HG02840 (cell line): ENCODE measurements around the gene MAP7.

Experiments used
- ATAC-seq: cut with Tn5 transposase; IDR thresholded peaks from one replicate; pipeline ENCODE4 v1.9.1; 2021; ENCODE audit warnings: mild to moderate bottlenecking, moderate library complexity, moderate number of reproducible peaks; ENCODE audit not compliant: unreplicated experiment, low FRiP score

MAP7 gene

DNA sequence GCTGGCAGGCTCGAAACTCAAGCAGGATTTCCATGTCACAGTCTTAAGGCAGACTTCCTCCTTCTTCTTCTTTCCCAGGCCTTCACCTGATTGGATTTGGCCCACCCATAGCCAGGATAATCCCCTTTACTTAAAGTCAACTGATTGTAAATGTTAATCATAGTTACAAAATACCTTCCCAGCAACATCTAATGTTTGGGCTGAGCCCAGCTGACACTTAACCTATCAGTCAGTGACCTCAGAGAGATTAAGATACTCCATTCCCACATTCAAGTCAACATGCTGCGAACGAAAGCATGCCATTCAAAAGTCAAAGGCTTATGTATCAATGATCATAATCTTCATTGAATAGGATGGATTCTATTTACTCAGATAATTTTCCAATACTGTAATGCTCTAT lies 16.0 kb downstream of the MAP7 start:
- no peak for ATAC-seq

DNA sequence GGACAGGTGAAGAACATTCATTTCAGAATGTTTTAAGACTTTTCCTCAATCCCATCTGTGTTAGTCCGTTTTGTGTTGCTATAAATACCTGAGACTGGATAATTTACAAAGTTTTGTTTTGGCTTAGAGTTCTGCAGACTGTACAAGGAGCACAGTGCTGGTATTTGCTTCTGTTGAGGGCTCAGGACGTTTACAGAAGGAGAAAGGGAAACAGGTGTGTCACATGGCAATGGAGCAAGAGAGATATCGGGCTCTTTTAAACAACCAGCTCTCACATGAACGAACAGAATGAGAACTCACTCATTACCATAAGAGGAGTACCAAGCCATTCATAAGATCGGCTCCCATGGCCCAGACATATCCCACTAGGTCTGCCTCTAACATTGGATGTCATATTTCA lies 16.7 kb downstream of the MAP7 start:
- no peak for ATAC-seq

DNA sequence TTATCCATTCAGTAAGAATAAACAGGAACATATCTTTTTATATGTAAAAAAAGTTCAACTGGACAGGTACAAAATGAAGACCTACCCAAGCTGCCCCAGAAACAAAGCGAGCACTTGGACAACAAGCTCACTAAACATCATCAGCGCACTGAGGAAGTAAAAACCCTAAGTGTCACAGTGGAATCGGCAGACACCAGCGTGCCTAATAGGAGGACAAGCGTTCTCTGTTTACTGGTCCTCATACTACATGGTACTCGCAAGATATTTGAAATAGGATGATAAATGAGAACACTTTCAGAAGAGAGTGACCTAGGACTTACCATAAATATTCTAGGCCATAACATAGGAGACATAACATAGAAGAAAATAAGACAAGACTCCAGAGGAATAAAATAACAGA lies 18.2 kb downstream of the MAP7 start:
- ATAC-seq = no peak

DNA sequence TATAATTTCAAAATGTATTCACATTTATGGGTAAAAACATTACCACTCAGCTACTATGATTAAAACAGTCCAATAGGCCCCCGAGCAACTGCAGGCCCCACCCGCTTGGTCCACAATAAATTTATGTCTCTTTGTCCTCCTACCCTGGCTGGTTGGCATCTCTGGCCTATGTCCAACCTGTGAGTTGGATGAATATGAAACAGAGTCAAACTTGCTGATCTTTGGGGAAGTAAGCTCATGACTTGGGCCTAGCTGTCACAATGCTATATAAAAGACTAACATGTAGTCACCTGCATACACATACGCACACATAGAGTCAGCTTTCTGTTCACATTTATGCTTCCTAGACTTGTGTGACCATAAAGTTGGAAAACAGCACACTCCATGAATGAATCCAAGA lies 20.5 kb downstream of the MAP7 start:
- ATAC-seq = no peak

DNA sequence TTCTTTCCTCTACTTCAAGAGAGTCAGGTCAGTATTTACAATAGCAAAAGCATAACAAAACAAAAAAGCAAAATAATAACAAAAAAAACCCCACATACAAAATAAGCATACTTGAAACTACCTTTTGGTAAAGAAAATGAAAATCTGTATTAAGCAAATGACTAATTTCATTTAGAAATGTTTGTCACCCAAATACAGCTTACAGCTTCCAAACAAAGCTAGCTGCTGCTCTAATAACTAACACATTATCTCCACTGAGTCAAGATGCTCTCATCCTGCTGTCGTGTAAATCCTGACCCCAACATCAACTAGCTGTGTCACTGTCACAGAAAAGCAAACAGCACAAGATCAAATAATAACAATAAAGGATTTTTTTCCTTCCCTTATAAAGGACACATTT lies 21.7 kb downstream of the MAP7 start:
- no peak for ATAC-seq

DNA sequence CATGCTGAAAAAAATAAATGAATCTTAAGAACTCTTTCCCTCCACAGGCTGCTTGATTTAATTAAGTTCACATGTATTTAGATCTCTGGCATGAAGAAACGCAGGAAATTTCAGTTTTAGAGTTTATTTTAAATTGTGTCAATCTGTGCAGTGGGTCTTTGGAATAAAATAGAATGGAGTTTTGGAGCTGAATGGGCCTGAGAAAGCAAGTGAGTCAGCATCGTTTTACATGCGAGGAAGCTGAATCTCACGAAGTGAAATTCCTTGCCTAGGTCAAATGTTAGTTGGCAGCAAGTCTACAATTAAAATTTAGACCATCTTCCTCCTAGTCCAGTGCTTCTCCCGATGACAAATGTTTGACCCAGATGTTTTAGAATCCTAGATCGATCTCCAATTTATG lies 22.4 kb downstream of the MAP7 start:
- ATAC-seq = no peak

DNA sequence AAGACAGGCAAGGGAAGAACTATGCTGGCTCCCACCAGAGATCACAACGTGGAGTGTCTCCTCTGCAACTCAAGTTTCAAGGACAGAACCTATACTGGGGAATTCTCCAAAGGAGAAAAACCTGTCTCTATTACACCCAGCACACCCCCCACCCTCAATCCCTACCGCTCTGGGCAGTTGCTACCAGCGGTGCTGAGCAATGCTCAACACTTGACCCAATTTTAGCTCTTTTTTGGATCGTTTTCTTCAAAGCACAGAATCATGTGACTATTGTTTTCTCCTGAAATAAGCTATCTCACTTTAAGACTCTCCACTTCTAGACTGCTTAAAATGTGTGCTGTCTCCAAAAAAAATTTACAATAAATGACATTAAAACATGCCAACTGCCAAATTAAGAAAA lies 23.3 kb downstream of the MAP7 start:
- no peak for ATAC-seq

DNA sequence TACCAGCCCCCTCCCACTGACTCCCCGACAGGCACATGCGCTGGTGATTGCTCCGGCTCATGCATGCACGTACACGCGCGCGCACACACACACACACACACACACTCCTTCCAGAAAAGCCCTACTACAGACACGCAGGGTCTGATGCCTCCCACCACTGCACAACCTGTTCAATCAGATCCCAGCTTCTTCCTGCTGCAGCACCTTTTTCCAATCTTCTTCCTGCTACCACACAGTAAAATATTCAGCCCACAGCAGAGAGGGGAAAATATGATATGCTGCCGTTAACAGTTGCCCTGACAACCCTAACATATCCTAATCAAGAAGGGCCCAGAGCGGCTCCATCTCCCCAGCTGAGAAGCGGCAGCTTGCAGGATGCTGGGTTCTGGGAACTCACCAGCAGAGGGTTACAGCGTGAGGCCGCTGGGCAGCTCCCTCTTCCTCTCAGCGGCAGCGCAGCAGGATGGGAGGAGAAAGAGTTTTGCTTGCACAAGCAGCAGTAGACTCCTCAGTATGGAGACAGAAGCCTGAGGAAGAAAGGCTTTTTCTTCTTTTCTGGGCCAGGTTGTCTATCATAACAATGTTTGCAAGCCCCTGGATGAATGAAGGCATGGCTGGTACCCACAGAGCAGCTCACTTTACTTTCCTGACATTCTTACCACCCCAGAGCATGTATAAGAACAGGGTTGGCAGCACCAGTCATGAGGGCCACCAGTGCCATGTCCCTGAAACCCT lies 23.9 kb downstream of the MAP7 start:
- ATAC-seq = no peak

DNA sequence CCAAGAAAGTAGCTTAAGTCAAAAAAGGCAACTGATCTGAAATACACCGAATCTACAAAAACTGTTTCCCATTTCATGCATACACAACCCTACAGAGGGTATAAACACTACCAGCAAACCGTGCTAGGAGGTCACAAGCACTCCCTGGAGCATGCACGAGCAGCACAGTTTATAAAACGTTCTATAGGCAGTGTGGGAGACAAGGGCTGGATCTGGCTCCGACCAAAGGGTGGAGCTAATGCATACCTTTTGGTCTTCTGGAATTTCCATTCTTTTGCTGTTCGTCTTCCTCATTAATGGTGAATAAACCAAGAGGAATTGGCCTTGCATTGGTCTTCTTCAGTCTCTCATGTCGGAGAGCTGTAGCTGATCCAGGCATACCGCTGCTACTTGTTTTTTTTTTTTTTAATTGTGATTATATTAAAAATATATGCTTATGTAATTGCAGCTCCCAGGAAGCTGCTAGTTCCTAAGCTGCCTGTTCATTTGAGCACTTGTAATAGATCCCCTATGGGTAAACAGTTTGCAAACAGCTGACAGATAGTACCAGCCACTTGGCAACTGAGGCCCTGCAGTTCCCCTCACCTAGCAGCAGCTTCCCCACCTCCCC lies 24.5 kb downstream of the MAP7 start:
- no peak for ATAC-seq

DNA sequence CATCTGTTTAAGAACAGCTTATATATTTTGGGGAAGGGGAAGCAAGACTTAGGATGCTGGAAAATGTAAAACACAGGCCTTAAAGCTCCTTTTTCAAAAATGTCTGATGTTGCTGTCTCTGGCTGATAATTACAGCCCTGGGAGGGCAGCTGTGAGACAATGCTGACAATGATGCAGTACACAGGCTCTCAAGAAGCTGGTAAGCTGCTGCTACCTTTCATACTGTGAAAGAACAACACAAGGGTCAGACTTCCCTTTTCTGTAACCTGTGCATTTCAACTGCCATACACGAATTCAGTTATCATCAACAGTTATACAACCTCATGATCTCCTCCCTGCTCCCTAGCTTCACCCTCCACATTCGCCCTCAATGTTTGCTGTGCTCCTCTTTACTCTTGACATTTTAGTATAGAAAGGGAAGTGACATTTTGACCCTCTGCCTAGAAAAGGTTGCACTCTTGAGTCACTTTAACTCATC lies 25.2 kb downstream of the MAP7 start:
- ATAC-seq = no peak

DNA sequence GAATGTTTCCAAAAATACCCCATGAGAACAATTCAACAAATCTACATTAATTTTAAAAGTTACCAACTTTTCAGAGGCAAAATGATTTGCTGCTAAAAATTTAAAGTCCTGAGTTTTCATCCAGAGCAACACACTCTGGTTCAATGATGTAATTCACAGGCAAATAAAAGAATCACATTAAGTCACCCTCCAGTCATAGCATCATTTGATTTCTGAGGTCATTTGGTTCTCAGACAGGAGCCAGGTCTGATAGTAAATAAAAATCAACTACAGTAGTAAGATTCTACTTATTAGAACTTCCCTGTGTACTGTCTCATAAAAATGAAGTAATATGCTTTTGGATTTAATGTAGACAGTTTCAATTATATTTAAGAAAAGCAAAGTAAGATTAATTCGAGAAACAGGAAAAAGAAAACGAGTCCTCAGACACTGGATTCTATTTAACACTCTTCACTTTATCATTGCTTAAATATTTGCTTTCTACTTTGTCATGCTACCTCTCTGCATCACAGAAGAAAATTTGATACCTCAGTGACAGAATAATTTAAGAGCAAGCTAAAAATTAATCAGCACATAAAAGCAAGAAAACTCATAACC lies 25.8 kb downstream of the MAP7 start:
- no peak for ATAC-seq

DNA sequence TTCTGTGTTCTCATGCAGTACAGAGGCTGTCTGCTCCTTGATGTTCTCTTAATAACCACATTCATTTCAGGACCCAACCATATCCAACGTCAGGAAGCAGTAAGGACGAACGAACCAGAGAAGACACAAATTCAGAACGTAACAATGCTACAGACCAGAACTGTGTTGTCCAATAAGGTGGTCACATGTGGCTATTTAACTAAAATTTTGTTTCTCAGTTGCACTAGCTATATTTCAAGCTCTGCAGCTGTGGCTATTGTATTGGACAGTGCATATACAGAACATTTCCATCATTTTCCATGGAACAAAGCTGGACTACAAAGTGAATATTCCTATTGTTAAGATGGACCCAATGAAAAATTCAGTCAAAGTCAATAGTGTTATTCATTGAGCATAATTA lies 27.0 kb downstream of the MAP7 start:
- no peak for ATAC-seq

DNA sequence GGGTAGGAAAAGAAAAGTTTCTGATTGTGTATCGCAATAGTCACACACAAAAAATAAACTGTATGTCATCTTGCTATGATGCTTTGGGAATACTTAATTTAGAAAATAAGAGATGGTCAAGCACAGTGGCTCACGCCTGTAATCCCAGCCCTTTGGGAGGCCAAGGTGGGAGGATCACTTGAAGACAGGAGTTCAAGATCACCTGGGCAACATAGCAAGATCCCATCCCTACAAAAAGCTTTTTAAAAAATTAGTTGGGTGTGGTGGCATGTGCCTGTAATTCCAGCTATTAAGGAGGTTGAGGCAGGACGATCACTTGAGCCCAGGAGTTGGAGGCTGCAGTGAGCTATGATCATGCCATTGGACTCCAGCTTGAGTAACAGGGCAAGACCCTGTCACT lies 27.6 kb downstream of the MAP7 start:
- ATAC-seq = no peak

DNA sequence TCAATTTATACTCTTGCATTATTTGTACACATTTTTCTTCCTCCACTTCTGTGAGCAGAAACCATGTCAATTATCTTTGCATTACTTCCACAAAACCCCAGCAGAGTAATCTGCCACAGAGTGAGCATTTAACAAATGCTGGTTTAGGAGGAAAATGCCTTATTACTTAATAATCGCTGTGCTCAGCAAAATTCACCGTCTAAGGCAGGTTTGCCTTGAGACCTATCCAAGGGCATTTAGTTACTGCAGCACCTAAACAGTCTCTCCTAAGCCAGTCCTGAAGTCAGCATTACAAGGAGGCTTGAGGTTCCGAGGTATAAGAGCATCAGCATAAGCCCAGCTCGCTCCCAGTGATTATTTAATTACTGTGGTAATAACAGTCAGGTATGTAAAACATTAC lies 28.3 kb downstream of the MAP7 start:
- ATAC-seq = no peak

DNA sequence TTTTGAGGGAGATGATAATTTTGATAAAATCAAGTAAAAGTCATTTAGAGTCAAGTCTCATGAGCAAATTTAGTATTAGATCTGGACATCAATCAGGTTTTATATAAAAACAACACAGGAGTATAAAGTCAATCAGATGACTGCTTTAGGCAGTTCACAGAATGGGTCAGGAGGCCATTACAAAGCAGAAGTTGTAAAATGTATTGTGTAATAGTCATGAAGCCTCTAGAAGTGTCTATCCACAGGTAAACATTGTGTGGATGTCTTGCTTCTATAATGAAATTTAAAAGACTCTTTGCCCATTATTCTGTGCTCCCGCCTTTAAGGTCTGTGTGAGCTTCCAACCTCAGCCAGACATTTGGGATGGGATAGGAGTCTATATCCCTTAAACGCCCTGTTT lies 28.8 kb downstream of the MAP7 start:
- ATAC-seq = no peak

DNA sequence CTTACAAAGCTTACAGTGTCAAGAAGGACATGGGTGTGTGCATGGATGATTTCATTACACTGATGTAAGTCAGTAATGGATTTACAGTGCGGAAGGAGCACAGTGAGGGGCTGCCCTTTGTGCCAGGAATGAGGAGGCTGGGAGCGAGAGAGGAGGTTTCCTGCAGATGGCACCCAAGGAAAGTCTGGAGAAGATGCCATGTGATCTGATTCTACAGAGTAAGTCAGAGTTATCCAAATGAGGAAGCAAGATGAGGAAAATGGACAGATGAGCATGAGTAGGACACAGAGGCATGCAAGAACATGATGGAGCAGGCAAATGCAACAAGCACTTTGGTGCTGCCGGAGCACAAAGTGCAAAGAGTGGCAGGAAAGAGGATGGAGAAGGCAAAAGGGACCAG lies 29.7 kb downstream of the MAP7 start:
- no peak for ATAC-seq

DNA sequence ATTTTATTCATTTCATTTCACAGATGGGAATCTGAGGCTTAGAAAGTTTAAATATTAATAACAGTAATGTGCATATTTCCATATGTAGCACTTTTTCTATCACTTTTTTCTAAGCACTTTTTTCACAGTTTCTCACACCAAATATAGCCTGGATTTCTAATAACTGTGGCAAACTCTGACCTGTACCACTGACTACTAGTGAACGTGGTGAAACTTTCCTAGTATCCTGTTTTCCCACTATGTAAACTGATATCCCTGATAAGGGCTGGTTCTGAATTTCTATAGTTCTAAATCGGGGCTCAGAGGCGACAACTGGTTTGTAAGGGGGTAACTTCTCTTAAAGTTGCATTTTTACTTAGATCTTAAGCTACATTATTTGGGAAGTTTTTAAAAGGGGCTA lies 32.6 kb downstream of the MAP7 start:
- ATAC-seq = no peak

DNA sequence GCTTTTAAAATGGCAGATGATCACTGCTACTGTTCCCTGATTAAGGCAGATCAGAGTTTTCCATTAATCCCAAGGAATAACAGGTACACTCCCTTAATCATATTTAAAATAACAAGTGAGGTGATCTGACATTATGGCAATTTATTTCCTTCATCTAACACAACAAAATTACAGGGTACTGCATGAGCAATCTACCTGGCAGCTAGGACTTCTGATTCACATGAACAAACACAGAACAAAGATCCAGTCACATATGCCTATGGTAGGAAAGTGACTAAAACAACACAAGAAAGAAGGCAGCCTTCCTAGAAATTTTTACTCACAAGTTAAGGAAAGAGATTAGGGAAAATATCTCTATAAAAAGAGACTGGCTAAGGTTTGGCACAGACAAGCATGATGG lies 33.2 kb downstream of the MAP7 start:
- no peak for ATAC-seq

DNA sequence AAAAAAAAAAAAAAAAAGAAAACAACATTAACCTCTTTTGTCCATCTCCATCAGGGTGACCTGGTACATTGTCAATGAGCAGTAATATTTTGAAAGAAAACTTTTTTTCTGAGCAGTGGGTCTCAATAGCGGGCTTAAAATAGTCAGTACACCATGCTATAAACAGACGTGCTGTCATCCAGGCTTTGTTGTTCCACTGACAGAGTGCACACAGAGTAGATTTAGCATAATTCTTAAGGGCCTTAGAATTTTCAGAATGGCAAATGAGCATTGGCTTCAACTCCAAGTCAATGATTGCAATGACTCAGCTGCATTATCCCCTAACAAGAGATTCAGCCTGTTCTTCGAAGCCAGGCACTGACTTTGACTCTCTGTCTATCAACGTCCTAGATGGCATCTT lies 35.6 kb downstream of the MAP7 start:
- ATAC-seq = no peak

DNA sequence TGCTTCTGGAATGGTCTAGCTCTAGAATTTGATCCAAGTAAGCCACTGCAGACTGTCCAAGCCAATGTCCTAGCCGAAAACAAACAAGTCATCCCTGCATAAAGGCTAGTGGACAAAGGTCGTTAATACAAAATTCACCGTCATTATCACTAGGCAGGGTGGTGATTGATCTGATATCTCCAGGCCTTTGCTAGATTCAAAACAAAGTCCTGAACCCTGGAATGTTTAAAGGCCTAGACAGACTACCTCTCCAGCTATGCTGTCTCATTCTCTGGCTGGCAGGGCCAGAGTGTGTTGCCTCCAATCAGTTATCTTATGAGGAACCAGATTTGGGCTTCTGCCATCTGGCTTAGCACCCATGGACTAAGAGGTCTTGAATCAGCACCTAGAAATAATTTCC lies 38.3 kb downstream of the MAP7 start:
- ATAC-seq = no peak

DNA sequence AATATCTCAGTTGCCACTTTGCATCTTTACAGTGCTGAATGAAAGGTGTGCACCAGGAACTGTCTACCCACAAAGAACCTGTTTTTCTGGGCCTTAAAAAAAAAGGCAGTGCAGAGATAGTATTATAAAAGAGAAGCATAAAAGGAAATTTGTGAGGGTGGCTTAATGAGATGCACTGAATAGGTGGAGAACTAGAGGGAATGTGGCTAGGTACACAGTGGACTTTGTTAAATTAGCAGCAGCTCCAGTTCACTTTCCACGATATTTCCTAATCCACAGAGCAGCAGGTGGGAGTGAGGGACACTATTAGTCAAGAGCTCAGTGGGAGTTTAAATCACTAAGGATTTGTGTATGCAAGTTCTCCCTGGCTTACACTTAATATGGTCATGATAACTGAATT lies 38.8 kb downstream of the MAP7 start:
- ATAC-seq = no peak

DNA sequence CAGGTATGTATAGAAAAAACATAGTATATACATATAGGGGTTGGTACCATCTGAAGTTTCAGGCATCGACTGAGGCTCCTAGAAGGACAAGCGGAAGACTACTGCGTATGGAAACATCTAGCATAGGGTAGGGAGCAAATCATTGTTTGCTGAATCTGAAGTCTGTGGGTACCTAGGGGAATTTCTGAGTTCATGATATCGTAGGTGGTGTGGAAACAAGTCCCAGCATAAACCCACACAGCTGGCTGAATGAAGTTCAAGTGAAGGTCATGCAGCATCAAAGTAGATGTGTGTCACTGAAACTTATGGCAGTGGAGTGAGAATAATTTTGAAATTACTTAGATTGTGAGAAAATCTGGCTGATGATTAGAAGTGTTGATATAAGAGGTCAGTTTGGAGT lies 39.4 kb downstream of the MAP7 start:
- no peak for ATAC-seq
